NT2/D1 (cell line): ENCODE measurements around the gene RPS24.

Experiments used
- SUZ12 ChIP-seq: IDR thresholded peaks from 2 replicates; pipeline ENCODE4 v1.6.1; 2011; ENCODE audit not compliant: insufficient read length, insufficient read depth; ENCODE audit errors: extremely low read depth
- YY1 ChIP-seq: IDR thresholded peaks from 2 replicates; pipeline ENCODE4 v1.6.1; 2011; ENCODE audit not compliant: insufficient read length, insufficient read depth

DNA sequence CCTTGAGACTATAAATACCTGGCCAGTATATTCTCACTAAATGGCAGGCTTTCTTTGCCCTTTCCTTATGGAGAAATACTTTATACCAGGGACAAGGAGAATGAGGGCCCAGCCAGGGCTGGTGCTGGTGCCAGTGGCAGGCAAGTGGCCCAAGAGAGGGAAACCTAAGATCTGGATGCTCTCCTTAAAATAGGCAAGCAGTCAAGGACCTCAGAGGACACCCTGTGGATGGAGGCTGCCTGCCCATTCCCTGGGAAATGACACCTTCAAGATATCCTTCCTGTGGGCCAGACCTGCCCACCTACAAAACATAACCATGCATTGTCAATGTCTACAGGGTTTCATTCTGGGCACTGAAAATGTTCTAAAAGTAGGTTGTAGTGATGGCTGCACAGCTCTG is 33.5 kb upstream of the RPS24 start:
- TF ChIP-seq SUZ12, result no peak
- no peak for TF ChIP-seq YY1
